Kasumi-1 (cell line): ENCODE data around the gene ARHGAP9.
"Not testable (repeated sequence)": the region's sequence is repeated elsewhere in the genome, so short reads cannot be mapped to it uniquely, and the experiment has no call there.

Source experiments
- DNase-seq, 2 experiments: peaks; one replicate each; lab custom pipeline; 2025; lab: John Stamatoyannopoulos, UW

Gene ARHGAP9

GRCh38 chr12:57517187-57517586 is 37.5 kb upstream of the ARHGAP9 start:
- DNase-seq, result no peak

- DNase-seq, result no peak
Measured at GRCh38 chr12:57516617-57517153, 37.0 kb upstream of the ARHGAP9 start.

GRCh38 chr12:57515934-57516541 is 36.4 kb upstream of the ARHGAP9 start:
- no peak for DNase-seq

GRCh38 chr12:57515408-57515933 is 35.8 kb upstream of the ARHGAP9 start:
- no peak for DNase-seq

GRCh38 chr12:57514720-57515407 is 35.2 kb upstream of the ARHGAP9 start:
- no peak for DNase-seq

- DNase-seq, result not testable (repeated sequence)
Measured at GRCh38 chr12:57514246-57514645, 34.6 kb upstream of the ARHGAP9 start.

- not testable (repeated sequence) for DNase-seq
Measured at GRCh38 chr12:57513677-57514076, 34.0 kb upstream of the ARHGAP9 start.

- DNase-seq, result no peak
Measured at GRCh38 chr12:57513266-57513665, 33.6 kb upstream of the ARHGAP9 start.

GRCh38 chr12:57512665-57513064 is 33.0 kb upstream of the ARHGAP9 start:
- DNase-seq, result no peak

GRCh38 chr12:57511588-57512325 is 32.1 kb upstream of the ARHGAP9 start:
- DNase-seq, result no peak

- no peak for DNase-seq
Measured at GRCh38 chr12:57511161-57511560, 31.5 kb upstream of the ARHGAP9 start.

GRCh38 chr12:57507796-57508195 is 28.1 kb upstream of the ARHGAP9 start:
- not testable (repeated sequence) for DNase-seq

- not testable (repeated sequence) for DNase-seq
Measured at GRCh38 chr12:57506541-57506940, 26.9 kb upstream of the ARHGAP9 start.

GRCh38 chr12:57502311-57502969 is 22.8 kb upstream of the ARHGAP9 start:
- not testable (repeated sequence) for DNase-seq

- DNase-seq, result no peak
Measured at GRCh38 chr12:57500213-57500612, 20.5 kb upstream of the ARHGAP9 start.

- no peak for DNase-seq
Measured at GRCh38 chr12:57498571-57498970, 18.9 kb upstream of the ARHGAP9 start.

- DNase-seq, result no peak
Measured at GRCh38 chr12:57498132-57498502, 18.5 kb upstream of the ARHGAP9 start.

- DNase-seq, result no peak
Measured at GRCh38 chr12:57497223-57498131, 17.8 kb upstream of the ARHGAP9 start.

GRCh38 chr12:57496822-57497221 is 17.2 kb upstream of the ARHGAP9 start:
- no peak for DNase-seq

GRCh38 chr12:57495051-57495701 is 15.5 kb upstream of the ARHGAP9 start:
- DNase-seq, result not testable (repeated sequence)
